ENCODE results near the gene KLHL29.

GRCh38 chr2:23388756-23389514, 4.0 kb downstream of the KLHL29 start:
- TF ChIP-seq CTCF (conservative IDR thresholded peaks at IDR 0.05; ENCODE audit: low read length), result no peak
- TF ChIP-seq EZH2phosphoT487 (IDR thresholded peaks at IDR 0.05; ENCODE audit: borderline replicate concordance), result no peak

Measured in Loucy (cell line).